Psoas muscle (tissue), 8 donors: ENCODE results near the gene POTEJ. TPM values are rescaled to one million over a fixed set of nuclear protein-coding genes. Genes with fewer than 3 reads are reported as not detected.
"Not testable (repeated sequence)": the region's sequence is repeated elsewhere in the genome, so short reads cannot be mapped to it uniquely, and the experiment has no call there.

Experiments
- ATAC-seq, 4 donors: fragments of 200-7000 bp; cut with Tn5 transposase; one replicate each; pipeline ENCODE4 v1.9.1; 2020; ENCODE audit warnings: moderate library complexity in 3 of 4, mild to moderate bottlenecking in 2 of 4
- DNase-seq, 2 donors: peaks; one replicate each; pipeline ENCODE4 v3.0.0-alpha.2; 2020
- H3K27ac ChIP-seq: fragments of 200-600 bp; one replicate; pipeline ENCODE4 v1.8.0; 2022
- H3K27me3 ChIP-seq, 3 donors: fragments of 200-600 bp in 1 of 3; one replicate each; pipeline versions ENCODE4 v1.6.1 to v1.8.0; 2013 to 2022; ENCODE audit warnings: low read length in 2 of 3, mild to moderate bottlenecking in 2 of 3, moderate library complexity in 1 of 3; ENCODE audit not compliant: insufficient read depth in 3 of 3
- H3K36me3 ChIP-seq, 2 donors: fragments of 200-600 bp in 1 of 2; one replicate each; pipeline versions ENCODE4 v1.6.1 to v1.8.0; 2013 to 2022; ENCODE audit warnings: low read depth in 1 of 2, mild to moderate bottlenecking in 1 of 2, moderate library complexity in 1 of 2; ENCODE audit not compliant: insufficient read depth in 1 of 2
- H3K4me1 ChIP-seq: fragments of 200-600 bp; one replicate; pipeline ENCODE4 v1.8.0; 2022
- H3K4me3 ChIP-seq: fragments of 200-600 bp; one replicate; pipeline ENCODE4 v1.8.0; 2022; ENCODE audit warnings: mild to moderate bottlenecking
- H3K9me3 ChIP-seq: fragments of 200-600 bp; one replicate; pipeline ENCODE4 v1.8.0; 2022
- WGBS, 3 donors: extraction: QIAGEN DNeasy Blood & Tissue Kit; methylation state at CpG; one replicate each; pipeline versions ENCODE4 v1.1.6 to v1.1.7; 2013; 5-methylcytosine and 5-hydroxymethylcytosine counted together
- intact Hi-C, 2 donors: fragments of 100-400 bp; cut with DNase I; formaldehyde crosslinking; loops; one replicate each; pipeline versions ENCODE4 v1.11.0 to v1.14.2; 2022
- polyA plus RNA-seq, 3 donors: library from polyadenylated mRNA; stranded (reverse); fragments of 200-250 nt; gene quantifications; one replicate each; pipeline ENCODE4 v1.2.3, GENCODE V29; 2013
- total RNA-seq, 4 donors: library from RNA; stranded (reverse); fragmentation: NEBNext Ultra II Directional in 2 of 4; extraction: Animal tissue kit (Norgen Biotek cat#: 25700) in 2 of 4; gene quantifications; one replicate each; pipeline versions ENCODE4 v1.2.1 to v1.2.4, GENCODE V29; 2021 to 2023
- donor health status: healthy with polysubstance abuse.
- donor health status: DM: no; HTN: no; CAD: no; lungs with moderate emphysema.
- donor health status: Bipolar disorder and iron deficiency.
- donor health status: healthy.
- donor health status: DM: yes; HTN: yes; CAD: no.
- donor health status: DM: no; HTN: no; CAD: no.
- donor health status: DM: no; HTN: no; CAD: no.
- donor health status: DM: yes; HTN: yes; CAD: no.

Gene POTEJ
- total and polyA plus RNA-seq, 7 donors = not detected

GRCh38 chr2:130588688-130589458, 22.4 kb upstream of the POTEJ start:
- H3K36me3 ChIP-seq, H3K27me3 ChIP-seq, H3K4me1 ChIP-seq, ATAC-seq, H3K27ac ChIP-seq, H3K9me3 ChIP-seq, DNase-seq, H3K4me3 ChIP-seq, intact Hi-C loops: not testable (repeated sequence)
- WGBS, 3 donors = no CpG with 5 or more reads among the region's 11 CpGs

GRCh38 chr2:130590170-130590841, 20.9 kb upstream of the POTEJ start:
- H3K36me3 ChIP-seq, ATAC-seq, H3K27me3 ChIP-seq, H3K4me3 ChIP-seq, DNase-seq, H3K9me3 ChIP-seq, intact Hi-C loops, H3K4me1 ChIP-seq, H3K27ac ChIP-seq: not testable (repeated sequence)
- WGBS, 3 donors = 17 to 30% (median 20%) methylated on average over 5 of the region's 8 CpGs

DNA sequence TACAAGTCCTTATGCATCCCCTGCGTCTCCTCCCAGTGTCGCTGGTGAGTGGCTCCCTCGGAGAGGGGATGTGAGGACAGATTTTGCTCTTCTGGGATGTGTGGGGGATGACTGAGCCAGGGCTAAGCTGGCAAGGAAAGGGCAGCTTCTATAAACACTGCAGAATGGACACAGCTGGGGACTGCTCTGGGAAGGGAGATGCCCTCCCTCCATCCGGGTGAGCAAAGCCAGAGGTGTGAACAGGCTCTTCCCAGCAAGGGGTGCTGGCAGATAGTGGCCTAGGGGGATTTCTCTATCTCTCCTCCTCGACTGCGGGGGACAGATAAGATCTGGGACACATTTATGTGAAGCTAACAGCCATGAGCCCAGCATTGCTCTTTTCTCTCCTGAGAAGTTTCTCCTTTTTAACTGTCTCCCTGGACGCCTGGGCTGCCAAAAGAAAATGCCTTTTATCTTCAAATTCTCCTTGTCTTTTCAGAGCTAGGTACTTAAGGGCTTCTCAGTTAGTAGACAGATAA, 20.3 kb upstream of the POTEJ start:
- H3K27ac ChIP-seq, H3K9me3 ChIP-seq, H3K4me3 ChIP-seq, H3K36me3 ChIP-seq, H3K4me1 ChIP-seq, ATAC-seq, H3K27me3 ChIP-seq, DNase-seq, intact Hi-C loops: not testable (repeated sequence)
- 7 to 20% (median 13%) methylated on average over 3 to 5 of the region's 7 CpGs for WGBS, 3 donors

DNA sequence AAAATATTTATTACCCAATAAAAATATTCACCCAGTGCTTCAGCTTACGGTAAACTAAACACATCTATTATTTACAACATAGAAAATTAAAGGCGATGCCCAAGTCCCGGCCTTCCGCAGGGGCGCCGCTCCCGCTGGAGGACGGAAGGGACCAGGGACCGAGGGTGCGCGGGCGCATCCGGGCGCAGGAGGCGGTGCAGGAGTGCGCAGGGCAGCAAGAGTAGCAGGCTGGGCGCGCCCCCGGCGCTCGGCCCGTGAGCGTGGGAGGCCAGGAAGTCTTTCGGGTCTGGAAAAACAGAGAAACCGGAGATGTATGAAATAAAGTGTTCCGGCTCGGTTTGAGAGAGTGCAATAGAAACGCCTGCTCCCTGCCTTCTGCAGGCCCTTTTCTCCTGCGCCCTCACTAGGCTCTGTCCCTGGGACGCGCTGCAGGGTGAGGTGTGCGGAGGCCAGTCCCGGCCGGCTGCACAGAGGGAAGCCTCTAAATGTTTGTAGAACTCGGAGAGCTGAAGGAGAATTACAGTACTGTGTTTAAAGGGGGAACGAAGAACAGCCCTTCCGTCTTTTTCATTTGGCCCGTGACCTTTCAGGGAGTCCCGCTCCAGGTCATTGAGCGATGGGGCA, 18.3 kb upstream of the POTEJ start:
- H3K27me3 ChIP-seq, intact Hi-C loops, DNase-seq, ATAC-seq, H3K27ac ChIP-seq, H3K4me1 ChIP-seq, H3K9me3 ChIP-seq, H3K4me3 ChIP-seq, H3K36me3 ChIP-seq: not testable (repeated sequence)
- 17 to 22% (median 19%) methylated on average over 6 to 8 of the region's 40 CpGs for WGBS, 3 donors

DNA sequence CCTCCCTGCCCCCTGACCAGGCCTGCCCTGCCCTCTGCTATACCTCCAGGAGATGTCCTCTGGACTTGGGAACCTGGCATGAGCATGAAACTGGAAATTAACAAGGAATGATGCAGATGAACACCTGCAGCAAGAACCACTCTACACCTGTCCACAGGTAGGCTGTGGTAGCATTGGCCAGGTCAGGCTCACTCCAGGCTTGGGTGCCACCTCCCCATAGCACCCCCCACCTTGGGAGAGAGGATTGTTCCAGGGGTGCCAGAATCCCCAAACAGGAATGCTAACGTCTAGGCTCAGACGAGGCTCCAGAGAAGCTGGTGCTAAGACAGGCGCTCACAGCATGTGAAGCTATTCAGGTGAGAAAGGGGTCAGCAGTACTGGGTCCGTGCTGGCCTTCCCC, 17.2 kb upstream of the POTEJ start:
- intact Hi-C loops, H3K9me3 ChIP-seq, H3K36me3 ChIP-seq, H3K4me3 ChIP-seq, H3K4me1 ChIP-seq, H3K27ac ChIP-seq, DNase-seq, ATAC-seq, H3K27me3 ChIP-seq: not testable (repeated sequence)
- WGBS, 3 donors = 60 to 88% (median 68%) methylated on average over 1 to 2 of the region's 4 CpGs

GRCh38 chr2:130596757-130597156, 14.5 kb upstream of the POTEJ start:
- not testable (repeated sequence) for H3K4me1 ChIP-seq, ATAC-seq
- WGBS, 3 donors = 54 to 62% (median 57%) methylated on average over 2 of the region's 6 CpGs

GRCh38 chr2:130597994-130598393, 13.2 kb upstream of the POTEJ start:
- H3K4me3 ChIP-seq, ATAC-seq, H3K4me1 ChIP-seq, H3K27ac ChIP-seq, H3K27me3 ChIP-seq, H3K36me3 ChIP-seq, intact Hi-C loops, DNase-seq, H3K9me3 ChIP-seq: not testable (repeated sequence)
- WGBS, 3 donors = no CpG with 5 or more reads among the region's 22 CpGs

More at GRCh38 chr2:130596757-130597156, 14.5 kb upstream of the POTEJ start:
- H3K4me3 ChIP-seq, H3K27ac ChIP-seq, H3K9me3 ChIP-seq, DNase-seq, H3K36me3 ChIP-seq, intact Hi-C loops, H3K27me3 ChIP-seq: not testable (repeated sequence)

DNA sequence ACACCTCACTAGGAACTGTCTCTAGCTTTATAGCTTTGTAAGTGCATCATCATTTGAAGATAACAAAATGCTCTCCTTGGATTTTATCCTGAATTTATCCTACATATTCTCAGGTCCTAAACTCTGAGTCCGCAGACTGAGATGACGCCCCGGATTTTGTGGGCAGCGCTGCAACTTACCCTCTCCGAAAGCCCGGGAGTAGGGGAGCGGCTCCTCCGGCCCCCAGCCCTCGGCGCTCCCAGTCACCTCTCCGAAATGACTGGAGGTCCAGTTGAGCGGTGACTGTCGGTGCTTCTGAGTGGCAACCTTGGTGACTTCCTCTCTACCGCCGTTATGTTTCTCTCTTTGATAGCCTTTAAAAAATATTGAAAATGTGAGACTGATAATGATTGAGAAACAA, 12.8 kb upstream of the POTEJ start:
- intact Hi-C loops, DNase-seq, H3K9me3 ChIP-seq, ATAC-seq, H3K27me3 ChIP-seq, H3K4me3 ChIP-seq, H3K27ac ChIP-seq, H3K4me1 ChIP-seq, H3K36me3 ChIP-seq: not testable (repeated sequence)
- WGBS, 3 donors = 5 to 9% (median 7%) methylated on average over 11 to 13 of the region's 15 CpGs

DNA sequence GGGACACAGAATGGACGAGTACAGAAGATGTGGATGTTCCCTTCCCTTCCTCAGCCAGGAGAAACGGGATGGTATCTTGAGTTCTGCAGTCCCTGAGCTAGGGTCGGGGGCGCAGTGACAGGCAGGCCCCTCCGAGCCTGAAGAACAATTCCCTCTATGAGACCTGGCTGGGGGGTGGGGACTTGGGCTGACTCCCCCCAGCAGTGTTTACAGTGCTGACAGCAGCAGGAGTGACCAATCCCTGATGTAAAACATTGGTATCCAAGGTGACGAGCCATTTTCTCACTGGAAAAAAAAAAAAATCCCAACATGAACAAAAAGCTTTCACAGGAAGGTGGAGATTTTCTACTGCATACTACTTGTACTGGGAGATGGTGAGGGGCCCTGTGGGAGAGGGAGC, 11.8 kb upstream of the POTEJ start, which contains the start of gene CFC1:
Gene CFC1, minus strand, starts transcription at position 183 of the 400 bp plus-strand sequence. CDS start 288 bp downstream, outside the sequence.
- H3K9me3 ChIP-seq, ATAC-seq, H3K4me3 ChIP-seq, intact Hi-C loops, H3K27ac ChIP-seq, H3K36me3 ChIP-seq, H3K4me1 ChIP-seq, DNase-seq, H3K27me3 ChIP-seq: not testable (repeated sequence)
- WGBS, 3 donors = no CpG with 5 or more reads among the region's 6 CpGs

DNA sequence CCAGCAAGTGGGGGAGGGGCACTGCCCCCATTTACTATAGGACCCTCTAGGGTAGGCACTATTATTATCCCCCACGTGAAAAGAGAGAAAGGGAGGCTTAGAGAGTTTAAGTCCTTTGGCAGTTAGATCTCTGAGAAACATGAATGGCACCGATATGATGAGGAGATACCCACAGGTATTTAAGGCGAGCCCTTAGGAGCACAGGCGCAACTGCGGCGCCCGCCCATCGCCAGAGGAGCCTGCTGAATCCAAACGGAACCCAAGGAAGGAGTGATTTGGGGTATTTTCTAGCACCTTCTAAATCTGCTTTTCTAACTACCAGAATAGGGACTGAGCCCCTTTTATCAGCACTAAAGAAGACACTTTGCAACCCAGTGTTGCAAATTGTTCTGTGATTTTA, 11.3 kb upstream of the POTEJ start:
- H3K4me3 ChIP-seq, H3K36me3 ChIP-seq, ATAC-seq, DNase-seq, intact Hi-C loops, H3K27me3 ChIP-seq, H3K27ac ChIP-seq, H3K9me3 ChIP-seq, H3K4me1 ChIP-seq: not testable (repeated sequence)
- 72 to 80% (median 78%) methylated on average over 8 of the region's 9 CpGs for WGBS, 3 donors
